OCI-LY7 (cell line): Measurements from ENCODE around the gene AMPD2. TPM values are rescaled to one million over a fixed set of nuclear protein-coding genes. Genes with fewer than 3 reads are reported as not detected.

Experiments used
- BruUV-seq: library from RNA; stranded (reverse); fragments of 400-500 nt; replicated peaks from 2 replicates; lab custom pipeline; 2021; lab: Mats Ljungman, UMichigan
- CTCF ChIA-PET: fragments of 300-600 bp; sonication (Branson Sonifier 250); formaldehyde crosslinking; loops from one replicate; lab custom pipeline; 2022; ENCODE audit warnings: antibody characterized with exemption; ENCODE audit not compliant: unreplicated experiment; lab: Charles Lee
- POLR2A ChIA-PET: fragments of 300-600 bp; sonication (Branson Sonifier 250); formaldehyde crosslinking; loops from one replicate; lab custom pipeline; 2022; ENCODE audit warnings: antibody characterized with exemption; lab: Charles Lee
- DNase-seq: peaks from one replicate; pipeline ENCODE4 v3.0.0-alpha.2; 2015; ENCODE audit warnings: low spot score
- H2AFZ ChIP-seq: fragments of 200-600 bp; sonication (generic), shearing (Covaris generic); 2 replicates; pipeline ENCODE4 v1.6.1; 2014; ENCODE audit warnings: mild to moderate bottlenecking, antibody characterized with exemption, low read length, moderate library complexity
- H3K27ac ChIP-seq: fragments of 200-600 bp; sonication (generic); 2 replicates; pipeline ENCODE4 v1.5.1; 2014; ENCODE audit warnings: mixed run types, low read depth, mild to moderate bottlenecking, moderate library complexity, low read length, inconsistent platforms; ENCODE audit not compliant: poor library complexity, severe bottlenecking
- H3K36me3 ChIP-seq: fragments of 200-600 bp; sonication (generic); 2 replicates; pipeline ENCODE4 v1.6.1; 2014; ENCODE audit warnings: mild to moderate bottlenecking, antibody characterized with exemption, low read length, moderate library complexity, mixed read lengths; ENCODE audit not compliant: insufficient read depth
- H3K4me1 ChIP-seq: fragments of 200-600 bp; sonication (generic); 2 replicates; pipeline ENCODE4 v1.5.1; 2014; ENCODE audit warnings: mild to moderate bottlenecking, low read length; ENCODE audit not compliant: insufficient read depth, poor library complexity, severe bottlenecking
- H3K4me2 ChIP-seq: fragments of 200-600 bp; sonication (generic); 2 replicates; pipeline ENCODE4 v1.6.1; 2014; ENCODE audit warnings: mild to moderate bottlenecking, low read length
- H3K4me3 ChIP-seq: fragments of 200-600 bp; sonication (generic); 2 replicates; pipeline ENCODE4 v1.5.1; 2014; ENCODE audit warnings: mild to moderate bottlenecking, low read depth, low read length; ENCODE audit not compliant: poor library complexity, severe bottlenecking
- H3K79me2 ChIP-seq: fragments of 200-600 bp; sonication (generic); 2 replicates; pipeline ENCODE4 v1.6.1; 2016; ENCODE audit warnings: low read depth, mild to moderate bottlenecking, low read length, moderate library complexity, mixed read lengths; ENCODE audit not compliant: insufficient read depth
- H3K9me2 ChIP-seq: fragments of 200-600 bp; sonication (generic); 2 replicates; pipeline ENCODE4 v1.6.1; 2016; ENCODE audit warnings: mild to moderate bottlenecking, low read length, mixed read lengths; ENCODE audit not compliant: insufficient read depth
- H3K9me3 ChIP-seq: fragments of 200-600 bp; sonication (generic); 2 replicates; pipeline ENCODE4 v1.6.1; 2014; ENCODE audit warnings: mild to moderate bottlenecking, mixed run types, low read length, mixed read lengths
- H4K20me1 ChIP-seq: fragments of 200-600 bp; sonication (generic); 2 replicates; pipeline ENCODE4 v1.6.1; 2014; ENCODE audit warnings: mild to moderate bottlenecking, antibody characterized with exemption, low read length, moderate library complexity, mixed read lengths; ENCODE audit not compliant: insufficient read depth
- CTCF ChIP-seq: fragments of 200-600 bp; sonication (generic); conservative IDR thresholded peaks from 2 replicates; pipeline ENCODE4 v1.5.1; 2014; ENCODE audit warnings: mild to moderate bottlenecking, antibody characterized with exemption, low read length, moderate library complexity, mixed read lengths
- EZH2phosphoT487 ChIP-seq: fragments of 200-600 bp; sonication (generic); IDR thresholded peaks from 2 replicates; pipeline ENCODE4 v1.6.1; 2018; ENCODE audit warnings: low read depth, borderline replicate concordance, mild to moderate bottlenecking, mixed run types, antibody characterized with exemption, low read length, moderate library complexity, mixed read lengths
- intact Hi-C: fragments of 100-400 bp; cut with micrococcal nuclease; formaldehyde crosslinking; loops from one replicate; pipeline ENCODE4 v1.10.0; 2022; ENCODE audit not compliant: unreplicated experiment
- total RNA-seq, 2 experiments: library from RNA; depleted of rRNA in 1 of 2; stranded (reverse); fragments of >200 nt in 1 of 2; shearing (Covaris generic) in 1 of 2; gene quantifications; 2 replicates each; pipeline ENCODE4 v1.2.3, GENCODE V29; 2014 to 2022

AMPD2 gene
- total RNA-seq, 2 experiments from 2014 or later = 51.8 to 66.2 TPM

- H3K27ac ChIP-seq = peak overlapping the region; percentile 53
- H3K4me3 ChIP-seq = peak overlapping the region; percentile 92
- H2AFZ ChIP-seq = peak overlapping the region; percentile 60; the same call in 1 of the 2 replicates
- H3K9me2 ChIP-seq = no peaks in the 10 kb centered on the region
- peak; percentile 90 for DNase-seq
- H3K4me1 ChIP-seq = peaks cover 59% of the 10 kb centered on the region
- 0 out of 2 replicates have a peak, but pooled peaks cover 5% of the 10 kb centered on the region for H4K20me1 ChIP-seq
- CTCF ChIA-PET = interaction anchor here (1.6 kb wide), 1 partner anchor 19 kb away, joined by 5 read pairs; no protein-coding TSS in a partner anchor
- POLR2A ChIA-PET = interaction anchor here (0.7 to 2.3 kb wide), 3 partner anchors 19 to 137 kb away, joined by 3 to 14 read pairs (median 4); partner anchors contain the start of genes ATXN7L2 and GNAI3
- no peaks in the 10 kb centered on the region for H3K9me3 ChIP-seq
- peaks cover 35% of the 10 kb centered on the region for H3K79me2 ChIP-seq
- peak overlapping the region; percentile 97 for H3K4me2 ChIP-seq
- no peak for TF ChIP-seq EZH2phosphoT487
- no peak for TF ChIP-seq CTCF
- BruUV-seq = no TSS peak
- intact Hi-C loops = loop anchor here (2.0 to 5.0 kb wide), 2 partner anchors 74 to 129 kb away; partner anchors contain the start of gene CYB561D1
- no peaks in the 10 kb centered on the region for H3K36me3 ChIP-seq
These were observed 1.2 kb downstream of the AMPD2 start for GRCh38 chr1:109620841-109621286.

- H3K4me2 ChIP-seq = peak overlapping the region; percentile 97
- peak overlapping the region; percentile 5 for H3K27ac ChIP-seq
- peaks cover 53% of the 10 kb centered on the region for H3K4me1 ChIP-seq
- no peak overlapping the region for H2AFZ ChIP-seq
- H3K4me3 ChIP-seq = peak overlapping the region; percentile 92
- peaks cover 35% of the 10 kb centered on the region for H3K79me2 ChIP-seq
- ChIA-PET POLR2A (interaction anchor here (2.3 kb wide), 1 partner anchor 73 kb away, joined by 14 read pairs; the partner anchor contains the start of gene GNAI3), CTCF (no interaction called here)
- no peak for DNase-seq
- intact Hi-C loops = loop anchor here (2.0 to 5.0 kb wide), 2 partner anchors 75 to 129 kb away; partner anchors contain the start of gene CYB561D1
- no peaks in the 10 kb centered on the region for H3K9me3 ChIP-seq
- no peaks in the 10 kb centered on the region for H3K36me3 ChIP-seq
- H4K20me1 ChIP-seq = 0 out of 2 replicates have a peak, but pooled peaks cover 5% of the 10 kb centered on the region
- BruUV-seq = TSS peak; percentile 54
- no peaks in the 10 kb centered on the region for H3K9me2 ChIP-seq
- no peak for TF ChIP-seq EZH2phosphoT487
- TF ChIP-seq CTCF = no peak
These were observed 1.9 kb downstream of the AMPD2 start for GRCh38 chr1:109621379-109622136.
